ENCODE results near the gene BCAR1. TPM values are rescaled to one million over a fixed set of nuclear protein-coding genes. Genes with fewer than 3 reads are reported as not detected.

Gene BCAR1
- total and polyA plus RNA-seq, 2 of the 13 experiments (the other 11 are each of a cell fraction or from before 2014, with no cell fraction given) = 48.1 to 51.7 TPM

DNA sequence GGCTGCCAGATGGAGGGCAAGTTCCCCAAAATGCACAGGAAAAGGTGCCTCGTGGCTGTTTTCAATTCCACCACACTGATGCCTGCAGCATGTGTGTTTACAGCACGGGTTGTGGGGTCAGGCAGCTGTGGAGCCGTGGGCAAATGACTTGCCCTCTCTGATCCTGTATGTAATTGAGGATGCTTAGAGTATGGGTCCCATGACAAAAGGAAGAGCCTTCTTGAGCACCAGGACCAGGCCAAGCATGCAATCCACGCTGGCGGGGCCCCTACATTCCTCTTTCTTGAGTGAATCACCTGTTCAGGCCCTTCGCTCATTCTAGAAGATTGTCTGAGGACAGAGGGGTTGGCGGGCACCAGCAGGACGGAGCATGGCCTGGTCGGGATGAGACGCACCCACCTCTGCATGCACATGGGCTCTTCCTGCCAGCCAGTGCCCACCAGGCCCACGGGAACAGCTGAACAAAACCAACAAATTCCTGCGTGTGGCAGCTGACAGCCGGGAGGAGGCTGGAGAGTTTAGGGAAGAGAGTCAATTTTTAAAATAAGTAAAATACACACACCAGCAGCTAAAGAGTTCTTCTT is 43.1 kb downstream of the BCAR1 start:
- H4K20me1 ChIP-seq (ENCODE audit: insufficient read depth, low read length) = no peaks in the 10 kb centered on the region
- H3K27me3 ChIP-seq (ENCODE audit: control insufficient read depth in 1 of 2, insufficient read depth in 2 of 2, low read length in 2 of 2) = peaks cover 33 to 74% of the 10 kb centered on the region in 2 experiments
- no peak overlapping the region for H3K4me3 ChIP-seq (replicated peaks in 1 of 3; ENCODE audit: insufficient read depth in 1 of 3, low read depth in 2 of 3, low read length in 3 of 3)
- WGBS (ENCODE audit: low lambda C conversion rate) = 30% methylated on average over 13 of the region's 13 CpGs
- H3K9ac ChIP-seq (ENCODE audit: insufficient read depth, low read depth, low read length) = no peak overlapping the region
- no peak overlapping the region for H3K4me2 ChIP-seq (ENCODE audit: low read depth, low read length)
- ChIA-PET POLR2A (interaction anchor here (1.4 kb wide), 1 partner anchor 19 kb away, joined by 4 read pairs; no protein-coding TSS in a partner anchor), CTCF (ENCODE audit: low intra/inter-chr PET ratio, low total read pairs) (no interaction called here)
- TF ChIP-seq, protein P1, sequence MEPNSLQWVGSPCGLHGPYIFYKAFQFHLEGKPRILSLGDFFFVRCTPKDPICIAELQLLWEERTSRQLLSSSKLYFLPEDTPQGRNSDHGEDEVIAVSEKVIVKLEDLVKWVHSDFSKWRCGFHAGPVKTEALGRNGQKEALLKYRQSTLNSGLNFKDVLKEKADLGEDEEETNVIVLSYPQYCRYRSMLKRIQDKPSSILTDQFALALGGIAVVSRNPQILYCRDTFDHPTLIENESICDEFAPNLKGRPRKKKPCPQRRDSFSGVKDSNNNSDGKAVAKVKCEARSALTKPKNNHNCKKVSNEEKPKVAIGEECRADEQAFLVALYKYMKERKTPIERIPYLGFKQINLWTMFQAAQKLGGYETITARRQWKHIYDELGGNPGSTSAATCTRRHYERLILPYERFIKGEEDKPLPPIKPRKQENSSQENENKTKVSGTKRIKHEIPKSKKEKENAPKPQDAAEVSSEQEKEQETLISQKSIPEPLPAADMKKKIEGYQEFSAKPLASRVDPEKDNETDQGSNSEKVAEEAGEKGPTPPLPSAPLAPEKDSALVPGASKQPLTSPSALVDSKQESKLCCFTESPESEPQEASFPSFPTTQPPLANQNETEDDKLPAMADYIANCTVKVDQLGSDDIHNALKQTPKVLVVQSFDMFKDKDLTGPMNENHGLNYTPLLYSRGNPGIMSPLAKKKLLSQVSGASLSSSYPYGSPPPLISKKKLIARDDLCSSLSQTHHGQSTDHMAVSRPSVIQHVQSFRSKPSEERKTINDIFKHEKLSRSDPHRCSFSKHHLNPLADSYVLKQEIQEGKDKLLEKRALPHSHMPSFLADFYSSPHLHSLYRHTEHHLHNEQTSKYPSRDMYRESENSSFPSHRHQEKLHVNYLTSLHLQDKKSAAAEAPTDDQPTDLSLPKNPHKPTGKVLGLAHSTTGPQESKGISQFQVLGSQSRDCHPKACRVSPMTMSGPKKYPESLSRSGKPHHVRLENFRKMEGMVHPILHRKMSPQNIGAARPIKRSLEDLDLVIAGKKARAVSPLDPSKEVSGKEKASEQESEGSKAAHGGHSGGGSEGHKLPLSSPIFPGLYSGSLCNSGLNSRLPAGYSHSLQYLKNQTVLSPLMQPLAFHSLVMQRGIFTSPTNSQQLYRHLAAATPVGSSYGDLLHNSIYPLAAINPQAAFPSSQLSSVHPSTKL (CRISPR knock-in tag; IDR thresholded peaks at IDR 0.05) = no peak
- peak; percentile 86 for TF ChIP-seq ZNF768 (CRISPR knock-in tag; IDR thresholded peaks at IDR 0.05)
- TF ChIP-seq, protein P2, sequence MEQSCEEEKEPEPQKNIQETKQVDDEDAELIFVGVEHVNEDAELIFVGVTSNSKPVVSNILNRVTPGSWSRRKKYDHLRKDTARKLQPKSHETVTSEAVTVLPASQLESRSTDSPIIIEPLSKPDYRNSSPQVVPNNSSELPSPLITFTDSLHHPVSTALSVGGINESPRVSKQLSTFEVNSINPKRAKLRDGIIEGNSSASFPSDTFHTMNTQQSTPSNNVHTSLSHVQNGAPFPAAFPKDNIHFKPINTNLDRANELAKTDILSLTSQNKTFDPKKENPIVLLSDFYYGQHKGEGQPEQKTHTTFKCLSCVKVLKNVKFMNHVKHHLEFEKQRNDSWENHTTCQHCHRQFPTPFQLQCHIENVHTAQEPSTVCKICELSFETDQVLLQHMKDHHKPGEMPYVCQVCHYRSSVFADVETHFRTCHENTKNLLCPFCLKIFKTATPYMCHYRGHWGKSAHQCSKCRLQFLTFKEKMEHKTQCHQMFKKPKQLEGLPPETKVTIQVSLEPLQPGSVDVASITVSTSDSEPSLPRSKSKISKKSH (CRISPR knock-in tag; IDR thresholded peaks at IDR 0.05; ENCODE audit: borderline replicate concordance) = no peak
- TF ChIP-seq ZNF761 (CRISPR knock-in tag; conservative IDR thresholded peaks at IDR 0.05) = no peak
- TF ChIP-seq ZMYM3 (CRISPR knock-in tag; IDR thresholded peaks at IDR 0.05) = peak; percentile 56; the same call in 1 of the 2 replicates
- DNase-seq (ENCODE audit: low spot score) (no peak), FAIRE-seq (no peak), ATAC-seq (no peak)
- no peaks in the 10 kb centered on the region for H3K79me2 ChIP-seq (ENCODE audit: insufficient read depth, low read length)
- in situ Hi-C loops (cut with HindIII; ENCODE audit: extremely low pct_ligation_motif_present, low pct_unique_long_range_greater_than_20kb) (no loop called here), intact Hi-C loops (cut with micrococcal nuclease; ENCODE audit: unreplicated experiment) (no loop called here)
- H3K27ac ChIP-seq (ENCODE audit: extremely low read length, insufficient read depth, low read length) = no peak overlapping the region
- H3K36me3 ChIP-seq (replicated peaks in 1 of 2; ENCODE audit: control insufficient read depth in 1 of 2, insufficient read depth in 2 of 2, low read length in 2 of 2) = no peaks in the 10 kb centered on the region
- no peaks in the 10 kb centered on the region for H3K9me3 ChIP-seq (ENCODE audit: low read length)
- peaks cover 16% of the 10 kb centered on the region; the same call in 1 of the 2 replicates for H3K4me1 ChIP-seq (ENCODE audit: insufficient read depth, low read length)
- no TSS peak for BruUV-seq (replicated peaks)
- H2AFZ ChIP-seq (ENCODE audit: low read length) = no peak overlapping the region

Measured in HepG2 (cell line).